CD4-positive, CD25-positive, alpha-beta regulatory T cell (primary cell): Measurements from ENCODE around the gene CAPZB. TPM values are rescaled to one million over a fixed set of nuclear protein-coding genes. Genes with fewer than 3 reads are reported as not detected.

Experiments used
- ATAC-seq, 2 donors: fragments of 150-1000 bp; cut with Tn5 transposase; one replicate each; pipeline ENCODE4 v1.10.0; 2021; ENCODE audit warnings: low read depth in 2 of 2, moderate number of reproducible peaks in 2 of 2, moderate library complexity in 1 of 2
- DNase-seq, 3 donors: peaks; one replicate each; pipeline versions ENCODE4 v3.0.0 to v3.0.0-alpha.2; 2012 to 2022; ENCODE audit warnings: mixed read lengths in 1 of 3
- H3K27ac ChIP-seq: one replicate; pipeline ENCODE4 v1.7.0; 2013; ENCODE audit warnings: mild to moderate bottlenecking, low read length; ENCODE audit not compliant: insufficient read depth, poor library complexity, severe bottlenecking
- H3K27me3 ChIP-seq: one replicate; pipeline ENCODE4 v1.7.0; 2013; ENCODE audit warnings: low read length; ENCODE audit not compliant: control insufficient read depth, insufficient read depth
- H3K36me3 ChIP-seq: one replicate; pipeline ENCODE4 v1.7.0; 2013; ENCODE audit warnings: mild to moderate bottlenecking, low read length, moderate library complexity; ENCODE audit not compliant: control insufficient read depth, insufficient read depth
- H3K4me1 ChIP-seq: 2 replicates; pipeline ENCODE4 v1.7.0; 2013; ENCODE audit warnings: mild to moderate bottlenecking, low read length; ENCODE audit not compliant: insufficient read depth, control insufficient read depth, poor library complexity, severe bottlenecking
- H3K4me3 ChIP-seq: one replicate; pipeline ENCODE4 v1.7.0; 2013; ENCODE audit warnings: low read depth, mild to moderate bottlenecking, low read length, moderate library complexity
- H3K9me3 ChIP-seq, 2 experiments: 1 replicate in 1 of 2; 2 replicates in 1 of 2; pipeline ENCODE4 v1.7.0; 2013; ENCODE audit warnings: low read length in 2 of 2, mild to moderate bottlenecking in 1 of 2, moderate library complexity in 1 of 2; ENCODE audit not compliant: control insufficient read depth in 2 of 2
- H3K27ac Mint-ChIP-seq, 3 donors: one replicate each; pipeline ENCODE4 v1.8.0; 2020 to 2022; ENCODE audit warnings: mild to moderate bottlenecking in 3 of 3, mixed read lengths in 3 of 3, moderate library complexity in 2 of 3
- H3K27me3 Mint-ChIP-seq: one replicate; pipeline ENCODE4 v1.8.0; 2022; ENCODE audit warnings: mild to moderate bottlenecking, mixed read lengths
- H3K36me3 Mint-ChIP-seq: one replicate; pipeline ENCODE4 v1.8.0; 2020; ENCODE audit warnings: mixed read lengths
- H3K4me1 Mint-ChIP-seq, 4 donors: one replicate each; pipeline ENCODE4 v1.8.0; 2020 to 2022; ENCODE audit warnings: mixed read lengths in 4 of 4, mild to moderate bottlenecking in 1 of 4
- H3K4me3 Mint-ChIP-seq, 4 donors: one replicate each; pipeline ENCODE4 v1.8.0; 2020 to 2022; ENCODE audit warnings: mild to moderate bottlenecking in 4 of 4, mixed read lengths in 4 of 4, moderate library complexity in 3 of 4
- H3K9me3 Mint-ChIP-seq, 7 donors: one replicate each; pipeline ENCODE4 v1.8.0; 2020 to 2022; ENCODE audit warnings: mixed read lengths in 7 of 7, mild to moderate bottlenecking in 3 of 7, moderate library complexity in 2 of 7
- polyA plus RNA-seq, 4 donors: library from polyadenylated mRNA; unstranded; fragments of 300-500 nt; fragmentation: Illumina TruSeq; gene quantifications; one replicate each; pipeline ENCODE4 v1.2.3, GENCODE V29; 2021
- total RNA-seq: library from RNA; stranded (reverse); gene quantifications from one replicate; pipeline ENCODE4 v1.2.3, GENCODE V29; 2022

The CAPZB gene
- total and polyA plus RNA-seq, 5 donors from 2014 or later, result 372 to 588 (median 462) TPM

DNA sequence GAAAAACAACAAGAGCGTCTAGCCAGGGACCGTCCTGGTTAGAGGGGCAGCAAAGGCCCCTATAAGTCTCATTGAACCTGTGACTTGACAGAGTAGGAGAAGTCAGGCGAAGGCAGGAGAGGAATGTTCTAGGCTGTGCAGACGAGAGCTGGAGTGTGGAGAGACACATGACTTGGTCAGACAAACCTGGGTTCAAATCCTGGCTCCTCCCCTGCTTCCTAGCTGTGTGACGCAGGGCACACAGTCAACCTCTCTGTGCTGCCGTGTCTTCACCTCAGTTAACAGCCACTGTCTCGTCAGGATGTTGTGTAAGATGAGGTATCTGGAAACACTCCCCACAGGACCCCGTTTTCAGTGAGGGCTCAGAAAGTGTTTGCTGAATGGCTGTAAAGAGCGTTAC lies 157.6 kb downstream of the CAPZB start:
- H3K4me1 ChIP-seq, result no peaks in the 10 kb centered on the region
- H3K27ac ChIP-seq, result no peak overlapping the region
- no peaks in the 10 kb centered on the region for H3K27me3 ChIP-seq
- no peak for ATAC-seq
- H3K36me3 Mint-ChIP-seq, result peaks cover 14% of the 10 kb centered on the region
- DNase-seq, result no peak
- no peaks in the 10 kb centered on the region for H3K27me3 Mint-ChIP-seq
- H3K27ac Mint-ChIP-seq, result no peak overlapping the region
- H3K36me3 ChIP-seq, result no peaks in the 10 kb centered on the region
- no peak overlapping the region for H3K4me3 ChIP-seq
- H3K9me3 Mint-ChIP-seq, result no peaks in the 10 kb centered on the region
- H3K4me1 Mint-ChIP-seq, result peaks cover 0 to 5% (median 0%) of the 10 kb centered on the region in 4 donors
- H3K4me3 Mint-ChIP-seq, result peak overlapping the region in 2 of 4 donors; percentile 38 to 43
- H3K9me3 ChIP-seq, result no peaks in the 10 kb centered on the region

- DNase-seq, result no peak
Measured at GRCh38 chr1:19327301-19327700, 158.0 kb downstream of the CAPZB start.

DNA sequence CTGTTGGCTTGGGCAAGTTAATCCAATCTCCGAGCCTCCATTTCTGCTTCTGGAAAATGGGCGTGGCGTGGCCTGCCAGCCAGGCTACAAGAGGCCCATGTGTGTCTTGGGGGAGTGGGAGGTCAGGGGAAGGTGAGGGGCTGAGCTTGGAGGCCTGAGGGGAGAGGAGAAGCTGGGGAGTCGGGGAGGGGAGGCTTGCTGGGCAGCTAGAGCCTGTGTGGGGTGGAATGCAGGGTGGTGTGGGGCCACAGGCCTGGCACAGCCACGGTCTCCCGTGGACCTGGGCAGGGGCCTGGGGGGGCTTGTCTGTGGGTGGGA lies 158.6 kb downstream of the CAPZB start:
- H3K27me3 ChIP-seq, result no peaks in the 10 kb centered on the region
- H3K36me3 ChIP-seq, result no peaks in the 10 kb centered on the region

More at GRCh38 chr1:19327301-19327700, 158.0 kb downstream of the CAPZB start:
- Mint-ChIP-seq H3K27ac (no peak overlapping the region), H3K4me3 (no peak overlapping the region), H3K9me3 (no peaks in the 10 kb centered on the region), H3K36me3 (peaks cover 16% of the 10 kb centered on the region), H3K4me1 (peaks cover 0 to 5% (median 0%) of the 10 kb centered on the region in 4 donors), H3K27me3 (no peaks in the 10 kb centered on the region)
- no peaks in the 10 kb centered on the region for H3K4me1 ChIP-seq
- no peaks in the 10 kb centered on the region for H3K27me3 ChIP-seq
- no peak overlapping the region for H3K27ac ChIP-seq
- ATAC-seq, result no peak
- H3K9me3 ChIP-seq, result no peaks in the 10 kb centered on the region
- H3K36me3 ChIP-seq, result no peaks in the 10 kb centered on the region
- no peak overlapping the region for H3K4me3 ChIP-seq

DNA sequence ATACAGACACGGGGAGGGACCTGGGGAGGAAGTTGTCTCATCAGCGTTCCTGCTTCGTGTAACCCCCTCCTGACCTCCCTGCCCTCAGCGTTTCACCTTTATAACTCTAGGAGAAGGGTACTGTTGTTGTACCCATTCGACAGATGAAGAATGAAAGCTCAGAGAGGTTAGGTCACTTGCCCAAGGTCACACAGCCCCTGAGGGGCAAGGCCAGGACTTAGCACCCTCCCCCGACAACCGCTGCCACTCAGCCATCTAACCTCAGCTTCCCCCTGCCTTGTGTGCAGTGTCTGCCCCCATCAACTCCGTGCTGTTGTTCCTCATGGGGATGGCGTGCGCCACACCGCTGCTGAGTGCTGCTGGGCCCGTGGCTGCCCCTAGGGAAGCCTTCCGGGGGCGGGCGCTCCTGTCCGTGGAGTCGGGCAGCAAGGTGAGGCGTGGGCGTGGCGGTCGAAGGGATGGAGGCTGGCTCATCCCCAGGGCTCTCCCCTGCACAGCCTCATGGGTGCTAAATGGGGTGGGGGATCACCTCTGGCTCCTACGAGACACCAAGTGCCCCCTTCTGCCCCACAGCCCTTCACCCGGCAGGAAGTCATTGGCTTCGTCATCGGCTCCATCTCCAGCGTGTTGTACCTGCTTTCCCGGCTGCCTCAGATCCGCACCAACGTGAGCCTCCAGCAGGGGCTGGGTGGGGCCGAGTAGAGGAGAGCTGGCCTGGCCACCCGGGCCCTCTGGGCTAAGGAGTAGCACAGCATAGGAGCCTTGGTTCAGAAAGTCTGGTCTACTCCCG lies 159.2 kb downstream of the CAPZB start:
- Mint-ChIP-seq H3K36me3 (peaks cover 22% of the 10 kb centered on the region), H3K27ac (no peak overlapping the region), H3K4me1 (peaks cover 0 to 5% (median 0%) of the 10 kb centered on the region in 4 donors), H3K27me3 (no peaks in the 10 kb centered on the region), H3K4me3 (no peak overlapping the region), H3K9me3 (no peaks in the 10 kb centered on the region)
- no peak overlapping the region for H3K27ac ChIP-seq
- ATAC-seq (no peak), DNase-seq (no peak)
- no peaks in the 10 kb centered on the region for H3K36me3 ChIP-seq
- H3K27me3 ChIP-seq, result no peaks in the 10 kb centered on the region
- H3K4me3 ChIP-seq, result no peak overlapping the region
- H3K4me1 ChIP-seq, result no peaks in the 10 kb centered on the region
- H3K9me3 ChIP-seq, result no peaks in the 10 kb centered on the region

More for the DNA sequence above, 158.6 kb downstream of the CAPZB start:
- no peak overlapping the region for H3K27ac Mint-ChIP-seq
- Histone ChIP-seq H3K27ac (no peak overlapping the region), H3K4me1 (no peaks in the 10 kb centered on the region), H3K4me3 (no peak overlapping the region), H3K9me3 (no peaks in the 10 kb centered on the region)
- peaks cover 21% of the 10 kb centered on the region for H3K36me3 Mint-ChIP-seq
- ATAC-seq (no peak), DNase-seq (no peak)
- peak overlapping the region in 1 of 4 donors; percentile 15 for H3K4me3 Mint-ChIP-seq
- no peaks in the 10 kb centered on the region for H3K9me3 Mint-ChIP-seq
- H3K27me3 Mint-ChIP-seq, result no peaks in the 10 kb centered on the region
- peaks cover 0 to 5% (median 0%) of the 10 kb centered on the region in 4 donors for H3K4me1 Mint-ChIP-seq

GRCh38 chr1:19325368-19325957 lies 159.9 kb downstream of the CAPZB start:
- no peak overlapping the region for H3K27ac ChIP-seq

DNA sequence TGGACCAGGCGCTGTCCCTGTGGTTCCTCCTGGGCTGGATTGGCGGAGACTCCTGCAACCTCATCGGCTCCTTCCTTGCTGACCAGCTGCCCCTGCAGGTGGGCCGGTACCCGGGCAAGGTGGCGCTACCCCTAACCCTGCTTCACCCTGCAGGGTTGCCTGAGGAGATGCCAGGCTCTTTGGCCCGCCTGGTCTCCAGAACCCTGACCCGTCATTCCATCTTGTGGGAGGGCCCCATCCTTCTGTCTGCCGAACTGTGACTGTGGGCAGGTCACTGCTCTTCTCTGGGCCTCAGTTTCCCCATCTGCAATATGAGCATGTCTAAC lies 160.7 kb downstream of the CAPZB start:
- no peak for ATAC-seq
- no peaks in the 10 kb centered on the region for H3K9me3 Mint-ChIP-seq
- DNase-seq, result no peak

More at GRCh38 chr1:19325368-19325957, 159.9 kb downstream of the CAPZB start:
- no peaks in the 10 kb centered on the region for H3K27me3 ChIP-seq
- Mint-ChIP-seq H3K27ac (peak overlapping the region in 1 of 3 donors; percentile 10), H3K4me1 (peaks cover 0 to 5% (median 0%) of the 10 kb centered on the region in 4 donors), H3K27me3 (no peaks in the 10 kb centered on the region), H3K9me3 (no peaks in the 10 kb centered on the region), H3K4me3 (peak overlapping the region in 1 of 4 donors; percentile 49), H3K36me3 (peaks cover 22% of the 10 kb centered on the region)
- no peaks in the 10 kb centered on the region for H3K9me3 ChIP-seq
- DNase-seq (no peak), ATAC-seq (no peak)
- H3K4me3 ChIP-seq, result no peak overlapping the region
- no peaks in the 10 kb centered on the region for H3K4me1 ChIP-seq
- H3K36me3 ChIP-seq, result no peaks in the 10 kb centered on the region

DNA sequence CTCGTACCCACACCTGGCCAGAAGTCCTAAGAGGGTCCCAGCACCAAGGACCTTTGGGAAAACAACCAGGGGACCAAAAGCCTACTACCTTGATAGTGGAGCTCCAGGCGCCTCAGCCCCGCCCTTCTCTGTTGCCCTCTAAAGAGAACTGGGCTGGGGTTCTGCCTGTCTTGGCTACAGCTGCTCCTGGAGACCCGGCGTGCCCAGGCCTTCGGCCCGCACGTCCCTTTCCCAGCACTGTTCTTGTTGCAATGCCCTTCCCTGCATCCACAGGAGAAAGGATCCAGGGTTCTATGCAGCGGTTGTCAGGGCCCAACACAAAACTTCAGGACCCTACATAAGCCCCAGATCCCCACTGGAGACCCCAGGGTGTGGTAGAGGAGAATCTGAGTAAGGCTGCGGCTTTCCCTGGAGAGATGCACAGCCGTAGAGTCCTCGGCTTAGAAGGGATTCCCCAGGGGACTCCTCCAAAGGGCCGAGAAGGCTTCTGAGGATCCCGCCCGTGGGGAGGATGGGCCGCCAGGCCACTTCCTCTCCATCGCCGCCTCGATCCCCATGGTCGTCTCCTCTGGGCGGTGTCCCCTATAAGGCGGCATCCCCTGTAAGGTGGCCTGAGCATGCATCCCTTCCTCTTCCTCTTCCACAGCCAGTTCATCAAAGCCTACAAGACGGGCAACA lies 161.2 kb downstream of the CAPZB start:
- Mint-ChIP-seq H3K4me1 (no peaks in the 10 kb centered on the region), H3K4me3 (peak overlapping the region in 1 of 4 donors; percentile 49), H3K27ac (no peak overlapping the region), H3K36me3 (peaks cover 25% of the 10 kb centered on the region), H3K9me3 (no peaks in the 10 kb centered on the region), H3K27me3 (no peaks in the 10 kb centered on the region)
- H3K27ac ChIP-seq, result no peak overlapping the region
- DNase-seq (no peak), ATAC-seq (no peak)
- no peaks in the 10 kb centered on the region for H3K4me1 ChIP-seq
- no peak overlapping the region for H3K4me3 ChIP-seq
- H3K36me3 ChIP-seq, result no peaks in the 10 kb centered on the region
- H3K9me3 ChIP-seq, result no peaks in the 10 kb centered on the region
- no peaks in the 10 kb centered on the region for H3K27me3 ChIP-seq

More for the DNA sequence above, 160.7 kb downstream of the CAPZB start:
- Mint-ChIP-seq H3K27ac (no peak overlapping the region), H3K4me1 (peaks cover 0 to 2% (median 0%) of the 10 kb centered on the region in 4 donors), H3K36me3 (peaks cover 22% of the 10 kb centered on the region), H3K4me3 (peak overlapping the region in 2 of 4 donors; percentile 9 to 49), H3K27me3 (no peaks in the 10 kb centered on the region)
- H3K4me1 ChIP-seq, result no peaks in the 10 kb centered on the region
- H3K27me3 ChIP-seq, result no peaks in the 10 kb centered on the region
- no peak overlapping the region for H3K4me3 ChIP-seq
- no peaks in the 10 kb centered on the region for H3K9me3 ChIP-seq
- no peaks in the 10 kb centered on the region for H3K36me3 ChIP-seq
- H3K27ac ChIP-seq, result no peak overlapping the region
